ENCODE data around the gene NARF. TPM values are rescaled to one million over a fixed set of nuclear protein-coding genes. Genes with fewer than 3 reads are reported as not detected.

NARF gene
- total RNA-seq, 1 donor from 2014 or later, result 65.7 TPM

DNA sequence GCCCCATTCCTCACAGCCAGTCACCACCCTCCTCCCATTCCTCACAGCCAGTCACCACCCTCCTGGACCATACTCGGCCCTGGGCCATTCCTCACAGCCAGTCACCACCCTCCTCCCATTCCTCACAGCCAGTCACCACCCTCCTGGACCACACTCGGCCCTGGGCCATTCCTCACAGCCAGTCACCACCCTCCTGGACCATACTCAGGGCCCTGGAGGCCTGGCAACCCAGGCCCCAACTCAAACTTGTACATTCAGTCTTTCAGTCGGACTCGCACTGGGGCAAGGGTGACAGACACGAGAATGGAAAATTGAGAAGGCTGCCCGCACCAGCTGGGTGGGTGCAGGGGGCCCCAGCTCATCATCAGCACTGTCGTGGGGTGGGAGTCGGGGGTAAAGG is 30.6 kb downstream of the NARF start:
- Mint-ChIP-seq H3K36me3 (ENCODE audit: unreplicated experiment) (peaks cover 23% of the 10 kb centered on the region), H3K4me1 (ENCODE audit: unreplicated experiment) (peaks cover 3% of the 10 kb centered on the region), H3K27me3 (ENCODE audit: unreplicated experiment) (no peaks in the 10 kb centered on the region), H3K4me3 (ENCODE audit: unreplicated experiment) (no peak overlapping the region), H3K27ac (ENCODE audit: unreplicated experiment) (no peak overlapping the region), H3K9me3 (ENCODE audit: unreplicated experiment) (no peaks in the 10 kb centered on the region)
- TF ChIP-seq CTCF (IDR thresholded peaks at IDR 0.05), result no peak
- DNase-seq (ENCODE audit: extremely low spot score, unreplicated experiment), result no peak

GRCh38 chr17:82489851-82490511 is 31.4 kb downstream of the NARF start:
- no peak for DNase-seq (ENCODE audit: extremely low spot score, unreplicated experiment)
- no peak for TF ChIP-seq CTCF (IDR thresholded peaks at IDR 0.05)
- peaks cover 8% of the 10 kb centered on the region for H3K4me1 Mint-ChIP-seq (ENCODE audit: unreplicated experiment)
- no peak overlapping the region for H3K27ac Mint-ChIP-seq (ENCODE audit: unreplicated experiment)
- no peaks in the 10 kb centered on the region for H3K9me3 Mint-ChIP-seq (ENCODE audit: unreplicated experiment)
- no peak overlapping the region for H3K4me3 Mint-ChIP-seq (ENCODE audit: unreplicated experiment)
- H3K36me3 Mint-ChIP-seq (ENCODE audit: unreplicated experiment), result peaks cover 17% of the 10 kb centered on the region
- H3K27me3 Mint-ChIP-seq (ENCODE audit: unreplicated experiment), result no peaks in the 10 kb centered on the region

- Mint-ChIP-seq H3K4me3 (ENCODE audit: unreplicated experiment) (no peak overlapping the region), H3K27ac (ENCODE audit: unreplicated experiment) (no peak overlapping the region)
Measured at GRCh38 chr17:82490512-82491195, 32.1 kb downstream of the NARF start.

DNA sequence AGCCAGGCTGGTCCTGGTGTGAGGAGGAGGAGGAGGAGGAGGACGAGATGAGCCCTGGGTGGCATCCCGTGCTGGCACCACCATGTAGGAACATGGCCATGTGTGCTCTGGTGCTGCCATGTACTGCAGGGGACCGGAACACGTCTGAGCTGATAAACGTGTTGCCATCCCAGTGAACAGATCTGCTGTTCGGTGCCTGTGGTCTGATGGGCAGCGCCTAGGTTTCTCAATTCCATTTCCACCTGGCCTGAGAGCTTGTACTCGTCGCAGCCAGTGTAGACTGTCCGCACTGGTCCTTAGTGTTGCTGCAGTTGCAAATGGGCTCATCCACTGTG is 32.6 kb downstream of the NARF start:
- H3K4me3 Mint-ChIP-seq (ENCODE audit: unreplicated experiment), result no peak overlapping the region
- no peak for TF ChIP-seq CTCF (IDR thresholded peaks at IDR 0.05)

More at GRCh38 chr17:82490512-82491195, 32.1 kb downstream of the NARF start:
- no peaks in the 10 kb centered on the region for H3K9me3 Mint-ChIP-seq (ENCODE audit: unreplicated experiment)
- peaks cover 8% of the 10 kb centered on the region for H3K4me1 Mint-ChIP-seq (ENCODE audit: unreplicated experiment)
- no peak for DNase-seq (ENCODE audit: extremely low spot score, unreplicated experiment)
- H3K36me3 Mint-ChIP-seq (ENCODE audit: unreplicated experiment), result peaks cover 14% of the 10 kb centered on the region
- TF ChIP-seq CTCF (IDR thresholded peaks at IDR 0.05), result no peak
- no peaks in the 10 kb centered on the region for H3K27me3 Mint-ChIP-seq (ENCODE audit: unreplicated experiment)

DNA sequence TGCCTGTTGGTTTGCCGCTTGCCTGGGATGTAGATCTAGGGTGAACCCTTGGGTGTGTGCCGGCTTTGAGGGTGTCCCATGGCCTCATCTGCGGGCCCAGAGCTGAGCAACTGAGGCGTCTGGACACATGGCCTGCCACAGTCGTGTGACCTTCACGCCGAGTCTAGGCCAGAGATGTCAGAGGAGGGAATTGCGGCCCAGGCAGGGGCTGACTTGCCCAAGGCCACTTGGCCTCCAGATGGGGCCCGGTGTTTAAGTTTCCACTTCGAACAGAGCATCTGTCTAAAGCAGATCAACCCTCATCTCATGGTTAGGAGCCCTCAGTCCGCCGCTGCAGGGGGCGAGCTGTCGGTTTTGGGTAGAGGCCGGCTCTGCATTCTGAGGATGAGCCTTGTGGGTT is 33.0 kb downstream of the NARF start:
- no peak overlapping the region for H3K27ac Mint-ChIP-seq (ENCODE audit: unreplicated experiment)
- H3K9me3 Mint-ChIP-seq (ENCODE audit: unreplicated experiment), result no peaks in the 10 kb centered on the region
- no peaks in the 10 kb centered on the region for H3K27me3 Mint-ChIP-seq (ENCODE audit: unreplicated experiment)
- peaks cover 8% of the 10 kb centered on the region for H3K36me3 Mint-ChIP-seq (ENCODE audit: unreplicated experiment)
- no peak for DNase-seq (ENCODE audit: extremely low spot score, unreplicated experiment)
- no peak for TF ChIP-seq CTCF (IDR thresholded peaks at IDR 0.05)
- no peak overlapping the region for H3K4me3 Mint-ChIP-seq (ENCODE audit: unreplicated experiment)
- peaks cover 10% of the 10 kb centered on the region for H3K4me1 Mint-ChIP-seq (ENCODE audit: unreplicated experiment)

More for the DNA sequence above, 32.6 kb downstream of the NARF start:
- DNase-seq (ENCODE audit: extremely low spot score, unreplicated experiment), result no peak
- peaks cover 10% of the 10 kb centered on the region for H3K4me1 Mint-ChIP-seq (ENCODE audit: unreplicated experiment)
- H3K9me3 Mint-ChIP-seq (ENCODE audit: unreplicated experiment), result no peaks in the 10 kb centered on the region
- H3K36me3 Mint-ChIP-seq (ENCODE audit: unreplicated experiment), result peaks cover 11% of the 10 kb centered on the region
- H3K27ac Mint-ChIP-seq (ENCODE audit: unreplicated experiment), result no peak overlapping the region
- H3K27me3 Mint-ChIP-seq (ENCODE audit: unreplicated experiment), result no peaks in the 10 kb centered on the region

All from osteocyte (in vitro differentiated cells).